Measurements from ENCODE around the gene CSNK2B. TPM values are rescaled to one million over a fixed set of nuclear protein-coding genes. Genes with fewer than 3 reads are reported as not detected.
"Not testable (repeated sequence)": the region's sequence is repeated elsewhere in the genome, so short reads cannot be mapped to it uniquely, and the experiment has no call there.

Gene CSNK2B
- total and polyA plus RNA-seq, 3 donors from 2014 or later, result 397 to 523 (median 421) TPM

- H3K27ac ChIP-seq, result no peak overlapping the region
- no peak for TF ChIP-seq CTCF (IDR thresholded peaks at IDR 0.05)
- H3K36me3 ChIP-seq (ENCODE audit: low read depth, missing control alignments), result no peaks in the 10 kb centered on the region
- WGBS, 2 donors, result 88 to 98% methylated on average over 3 of the region's 3 CpGs
- H3K4me1 ChIP-seq, result no peaks in the 10 kb centered on the region
- H3K9me3 ChIP-seq, result no peaks in the 10 kb centered on the region
- no peak overlapping the region for H3K4me3 ChIP-seq
- no peak for DNase-seq
- no peaks in the 10 kb centered on the region for H3K27me3 ChIP-seq
- intact Hi-C loops (cut with DNase I; ENCODE audit: low total_unique reads), result no loop called here
These were observed 42.3 kb downstream of the CSNK2B start for GRCh38 chr6:31708224-31708623.

GRCh38 chr6:31709157-31709556, 43.3 kb downstream of the CSNK2B start:
- H3K4me3 ChIP-seq; H3K4me1 ChIP-seq; intact Hi-C loops (cut with DNase I; ENCODE audit: low total_unique reads); DNase-seq; H3K9me3 ChIP-seq; H3K36me3 ChIP-seq (ENCODE audit: low read depth, missing control alignments); H3K27ac ChIP-seq; H3K27me3 ChIP-seq: not testable (repeated sequence)
- 91% methylated on average over 11 of the region's 11 CpGs for WGBS, 2 donors

GRCh38 chr6:31710523-31711219, 44.8 kb downstream of the CSNK2B start:
- H3K36me3 ChIP-seq (ENCODE audit: low read depth, missing control alignments), result no peaks in the 10 kb centered on the region
- WGBS, 2 donors, result 69 to 73% methylated on average over 5 of the region's 5 CpGs
- no peaks in the 10 kb centered on the region for H3K9me3 ChIP-seq
- DNase-seq, result no peak
- H3K4me3 ChIP-seq, result no peak overlapping the region
- no peaks in the 10 kb centered on the region for H3K27me3 ChIP-seq
- intact Hi-C loops (cut with DNase I; ENCODE audit: low total_unique reads), result no loop called here
- H3K4me1 ChIP-seq, result peaks cover 3% of the 10 kb centered on the region
- H3K27ac ChIP-seq, result no peak overlapping the region
- TF ChIP-seq POLR2A (IDR thresholded peaks at IDR 0.05) (no peak), CTCF (IDR thresholded peaks at IDR 0.05) (no peak)

- TF ChIP-seq CTCF (IDR thresholded peaks at IDR 0.05) (no peak), POLR2A (IDR thresholded peaks at IDR 0.05) (no peak)
- WGBS, 2 donors, result 62 to 64% methylated on average over 8 of the region's 8 CpGs
These were observed 45.4 kb downstream of the CSNK2B start for GRCh38 chr6:31711233-31711632.

GRCh38 chr6:31712296-31712695, 46.4 kb downstream of the CSNK2B start:
- H3K27ac ChIP-seq, result no peak overlapping the region
- TF ChIP-seq CTCF (IDR thresholded peaks at IDR 0.05) (no peak), POLR2A (IDR thresholded peaks at IDR 0.05) (no peak)
- DNase-seq, result no peak
- intact Hi-C loops (cut with DNase I; ENCODE audit: low total_unique reads), result no loop called here
- no peaks in the 10 kb centered on the region for H3K9me3 ChIP-seq
- no peak overlapping the region for H3K4me3 ChIP-seq
- 92 to 97% methylated on average over 8 of the region's 8 CpGs for WGBS, 2 donors
- peaks cover 3% of the 10 kb centered on the region for H3K4me1 ChIP-seq
- H3K27me3 ChIP-seq, result no peaks in the 10 kb centered on the region
- H3K36me3 ChIP-seq (ENCODE audit: low read depth, missing control alignments), result no peaks in the 10 kb centered on the region

More at GRCh38 chr6:31711233-31711632, 45.4 kb downstream of the CSNK2B start:
- intact Hi-C loops (cut with DNase I; ENCODE audit: low total_unique reads), result no loop called here
- H3K27me3 ChIP-seq, result no peaks in the 10 kb centered on the region
- no peak overlapping the region for H3K4me3 ChIP-seq
- H3K27ac ChIP-seq, result no peak overlapping the region
- H3K4me1 ChIP-seq, result peaks cover 3% of the 10 kb centered on the region
- no peak for DNase-seq
- no peaks in the 10 kb centered on the region for H3K36me3 ChIP-seq (ENCODE audit: low read depth, missing control alignments)
- H3K9me3 ChIP-seq, result no peaks in the 10 kb centered on the region

All from testis (tissue), 3 donors.